Activated T-helper 17 cell treated with anti-CD3 and anti-CD28 coated beads, Interleukin-2, amount 50 U/mL, for 72 hours (primary cell): Measurements from ENCODE around the gene NUP214. TPM values are rescaled to one million over a fixed set of nuclear protein-coding genes. Genes with fewer than 3 reads are reported as not detected.
"Not testable (repeated sequence)": the region's sequence is repeated elsewhere in the genome, so short reads cannot be mapped to it uniquely, and the experiment has no call there.

Experiments used
- ATAC-seq: fragments of 150-1000 bp; cut with Tn5 transposase; replicated peaks from 2 replicates; pipeline ENCODE4 v1.10.0; 2021; ENCODE audit warnings: mild to moderate bottlenecking, moderate library complexity
- H3K27ac Mint-ChIP-seq: one replicate; pipeline ENCODE4 v1.8.0; 2022; ENCODE audit warnings: mixed read lengths
- H3K27me3 Mint-ChIP-seq: one replicate; pipeline ENCODE4 v1.8.0; 2022; ENCODE audit warnings: mixed read lengths
- H3K36me3 Mint-ChIP-seq: one replicate; pipeline ENCODE4 v1.8.0; 2022; ENCODE audit warnings: low read depth, mild to moderate bottlenecking, mixed read lengths
- H3K4me1 Mint-ChIP-seq: one replicate; pipeline ENCODE4 v1.8.0; 2022; ENCODE audit warnings: mixed read lengths
- H3K4me3 Mint-ChIP-seq: one replicate; pipeline ENCODE4 v1.8.0; 2022; ENCODE audit warnings: mild to moderate bottlenecking, mixed read lengths
- H3K9me3 Mint-ChIP-seq: one replicate; pipeline ENCODE4 v1.8.0; 2022; ENCODE audit warnings: mixed read lengths
- total RNA-seq, 2 donors: library from RNA; stranded (reverse); gene quantifications; one replicate each; pipeline ENCODE4 v1.2.3, GENCODE V29; 2022

The NUP214 gene
- total RNA-seq, 2 donors from 2014 or later: 63.8 to 71.8 TPM

DNA sequence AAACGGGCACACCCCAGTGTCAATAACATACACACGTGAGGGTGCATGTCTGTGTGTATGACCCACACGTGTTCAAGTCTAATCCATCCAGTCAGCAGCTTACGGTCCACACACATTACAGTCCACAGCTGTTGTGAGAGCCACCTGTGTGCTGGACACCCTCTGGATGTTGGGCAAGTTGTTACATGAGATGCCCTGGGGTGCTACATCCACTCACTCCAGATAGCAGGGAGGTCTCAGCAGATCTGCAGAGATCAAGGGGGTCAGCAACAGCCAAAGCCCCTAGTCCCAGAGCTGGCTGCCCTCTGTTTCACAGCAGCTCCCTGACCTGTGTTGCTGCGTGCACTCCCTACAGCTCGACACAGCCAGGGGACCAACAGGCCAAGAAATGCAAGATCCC is 33.4 kb upstream of the NUP214 start:
- H3K27ac Mint-ChIP-seq: no peak overlapping the region
- H3K4me1 Mint-ChIP-seq: peaks cover 4% of the 10 kb centered on the region
- no peaks in the 10 kb centered on the region for H3K9me3 Mint-ChIP-seq
- no peaks in the 10 kb centered on the region for H3K36me3 Mint-ChIP-seq
- no peak overlapping the region for H3K4me3 Mint-ChIP-seq
- ATAC-seq: no peak
- peaks cover 17% of the 10 kb centered on the region for H3K27me3 Mint-ChIP-seq

DNA sequence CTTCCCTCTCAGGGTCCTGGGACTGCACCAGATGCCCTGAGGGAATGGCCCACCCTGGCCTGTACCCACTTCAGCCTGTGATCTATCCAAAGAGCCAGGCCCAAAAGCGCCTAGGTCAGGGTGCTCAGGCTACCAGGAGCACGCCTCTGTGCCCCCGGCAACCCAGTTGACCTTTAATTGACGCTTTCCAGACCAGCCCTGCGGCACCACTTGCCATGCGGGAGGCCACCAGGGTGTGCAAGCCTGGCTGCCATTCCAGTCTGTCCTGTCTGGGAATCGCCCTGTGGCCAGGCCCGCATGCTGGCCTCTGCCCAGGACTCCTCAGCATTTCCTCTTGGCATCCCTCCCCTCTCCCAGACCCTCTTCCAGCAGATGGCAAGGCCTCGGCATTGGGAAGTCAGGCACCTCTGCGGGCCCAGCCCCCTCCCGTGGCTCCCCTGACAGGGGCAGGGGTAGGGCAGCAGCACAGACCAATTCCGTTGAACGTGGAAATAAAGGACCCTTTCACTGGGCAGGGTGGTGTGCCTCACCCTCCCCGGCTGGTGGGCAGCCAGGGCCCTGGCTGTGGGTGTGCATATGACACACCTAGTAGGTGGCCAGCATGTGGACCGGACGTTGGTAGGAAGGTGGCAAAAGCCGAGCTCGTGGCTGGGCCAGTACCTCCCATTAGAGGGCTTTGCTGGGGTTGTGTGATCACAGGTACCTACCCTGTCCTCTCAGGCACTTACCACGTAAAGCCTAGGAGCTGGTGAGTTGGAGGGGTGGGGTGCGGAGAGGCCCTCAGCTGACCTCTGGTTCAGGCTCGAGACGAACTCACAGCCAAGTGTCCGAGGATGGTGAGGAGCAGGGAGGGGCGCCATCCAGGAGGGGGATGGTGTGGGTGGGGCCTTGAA is 32.6 kb upstream of the NUP214 start:
- Mint-ChIP-seq H3K27me3 (peaks cover 22% of the 10 kb centered on the region), H3K9me3 (no peaks in the 10 kb centered on the region), H3K4me3 (no peak overlapping the region), H3K4me1 (peaks cover 9% of the 10 kb centered on the region), H3K36me3 (no peaks in the 10 kb centered on the region), H3K27ac (no peak overlapping the region)
- no peak for ATAC-seq

DNA sequence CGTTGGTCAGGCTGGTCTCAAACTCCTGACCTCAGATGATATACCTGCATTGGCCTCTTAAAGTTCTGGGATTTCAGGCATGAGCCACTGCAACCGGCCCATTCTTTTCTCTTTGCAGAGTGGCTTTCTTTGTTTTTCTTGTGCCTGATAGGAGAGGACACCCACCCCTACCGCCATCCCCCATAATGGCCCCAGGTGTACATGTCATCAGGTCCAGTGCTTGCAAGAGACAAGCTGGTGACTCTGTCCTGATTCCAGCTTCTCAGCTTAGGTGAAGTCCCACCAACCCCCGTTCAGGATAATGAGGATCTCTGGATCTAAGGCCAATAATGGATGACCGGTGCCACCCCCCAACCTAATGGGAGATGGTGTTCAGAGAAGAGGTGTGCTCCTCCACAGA is 31.4 kb upstream of the NUP214 start:
- Mint-ChIP-seq H3K4me3 (no peak overlapping the region), H3K4me1 (peaks cover 9% of the 10 kb centered on the region), H3K9me3 (no peaks in the 10 kb centered on the region), H3K27ac (no peak overlapping the region), H3K27me3 (peaks cover 22% of the 10 kb centered on the region), H3K36me3 (no peaks in the 10 kb centered on the region)
- no peak for ATAC-seq

DNA sequence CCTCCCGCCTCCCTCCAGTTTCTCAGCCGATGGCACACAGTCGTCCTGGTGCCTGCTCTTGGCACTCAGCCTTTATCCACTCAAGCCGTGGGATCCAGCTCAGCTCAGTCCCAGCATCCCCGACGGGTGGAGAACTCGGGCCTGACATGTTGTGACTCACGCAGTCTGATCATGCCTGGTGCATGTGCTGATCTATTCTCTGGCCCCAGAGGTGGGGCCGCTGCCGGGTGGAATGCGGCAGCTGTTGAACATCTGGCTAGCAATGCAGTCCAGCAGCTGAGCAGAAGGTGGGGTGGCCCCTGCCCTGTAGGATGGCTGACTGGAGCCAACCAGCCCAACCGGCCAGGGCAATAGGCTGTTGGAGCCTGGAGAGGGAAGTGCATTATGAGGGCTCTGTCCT is 30.8 kb upstream of the NUP214 start:
- H3K27ac Mint-ChIP-seq: no peak overlapping the region
- H3K27me3 Mint-ChIP-seq: peaks cover 22% of the 10 kb centered on the region
- no peak for ATAC-seq
- H3K36me3 Mint-ChIP-seq: no peaks in the 10 kb centered on the region
- H3K9me3 Mint-ChIP-seq: no peaks in the 10 kb centered on the region
- peaks cover 9% of the 10 kb centered on the region for H3K4me1 Mint-ChIP-seq
- no peak overlapping the region for H3K4me3 Mint-ChIP-seq

DNA sequence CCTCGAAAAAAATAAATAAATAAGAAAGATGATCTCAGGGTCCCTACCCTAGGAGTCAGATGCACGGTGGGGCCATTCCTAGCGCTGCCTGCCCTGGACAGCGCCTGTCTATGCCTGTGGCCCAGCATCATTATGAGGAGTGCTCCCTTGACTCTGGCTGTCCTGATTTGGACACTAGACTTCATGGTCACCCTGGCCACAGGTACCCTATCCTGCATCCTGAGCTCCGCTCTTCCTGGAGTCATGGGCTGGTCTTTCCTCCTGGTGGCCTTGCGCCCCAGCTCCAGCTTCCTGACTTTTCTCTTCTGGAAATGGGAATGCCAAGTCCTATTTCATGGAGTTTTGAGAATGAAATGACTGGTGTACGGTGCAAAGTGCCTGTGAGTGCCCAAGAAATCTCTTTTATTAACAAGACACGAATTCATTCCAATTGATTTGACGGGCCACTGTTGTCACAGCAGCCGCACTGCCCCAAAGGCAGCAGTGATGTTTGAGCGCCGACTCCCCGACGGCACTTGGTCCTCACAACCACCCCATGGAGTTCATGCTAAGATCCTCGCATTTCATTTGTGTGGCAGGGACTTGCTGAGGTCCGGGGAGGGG is 29.6 kb upstream of the NUP214 start:
- Mint-ChIP-seq H3K27ac (no peak overlapping the region), H3K4me1 (peaks cover 9% of the 10 kb centered on the region), H3K9me3 (no peaks in the 10 kb centered on the region), H3K36me3 (no peaks in the 10 kb centered on the region), H3K4me3 (peak overlapping the region; percentile 71), H3K27me3 (peaks cover 22% of the 10 kb centered on the region)
- ATAC-seq: no peak

DNA sequence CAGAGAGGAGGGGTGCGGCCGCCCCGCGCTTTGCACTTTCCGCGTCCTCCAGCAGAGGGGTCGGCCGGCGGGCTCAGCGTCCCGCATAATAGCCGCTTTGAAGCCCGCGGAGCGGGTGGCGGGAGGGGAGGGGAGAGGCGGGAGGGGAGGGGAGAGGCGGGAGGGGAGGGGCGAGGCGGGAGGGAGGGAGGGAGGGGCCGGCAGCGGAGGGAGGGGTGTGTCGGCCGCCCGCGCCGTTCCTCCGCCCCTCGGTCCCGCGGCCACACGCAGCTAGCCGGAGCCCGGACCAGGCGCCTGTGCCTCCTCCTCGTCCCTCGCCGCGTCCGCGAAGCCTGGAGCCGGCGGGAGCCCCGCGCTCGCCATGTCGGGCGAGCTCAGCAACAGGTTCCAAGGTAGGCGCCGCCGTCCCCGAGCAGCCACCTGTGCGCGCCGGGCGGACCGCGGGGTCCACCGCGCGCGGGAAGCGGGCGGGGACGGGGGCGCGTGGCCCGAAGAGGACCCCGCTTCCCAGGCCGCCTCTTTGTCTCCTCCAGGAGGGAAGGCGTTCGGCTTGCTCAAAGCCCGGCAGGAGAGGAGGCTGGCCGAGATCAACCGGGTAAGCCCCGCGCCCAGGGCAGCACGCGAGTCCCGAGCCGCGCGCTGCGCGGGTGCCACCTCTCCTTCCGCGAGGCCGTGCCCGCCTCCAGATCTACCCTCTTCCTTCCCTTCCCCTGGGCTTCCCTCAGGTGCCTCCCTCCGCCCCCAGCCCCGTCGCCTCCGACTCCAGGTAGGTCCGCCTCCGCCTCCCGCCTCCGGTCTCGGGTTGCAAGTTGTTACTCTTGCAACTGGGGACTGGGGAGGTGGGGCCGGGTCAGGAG is 28.9 kb upstream of the NUP214 start, which contains the start of gene AIF1L:
Gene AIF1L, plus strand, starts transcription at position 263 of the 857 bp plus-strand sequence. Its CDS starts 99 bp downstream, at position 362.
- Mint-ChIP-seq H3K36me3 (no peaks in the 10 kb centered on the region), H3K4me3 (peak within 1 kb of the TSS; percentile 71), H3K4me1 (peaks cover 9% of the 10 kb centered on the region), H3K9me3 (no peaks in the 10 kb centered on the region), H3K27ac (no peak within 1 kb of the TSS), H3K27me3 (peaks cover 22% of the 10 kb centered on the region)
- peak; percentile 52 for ATAC-seq

DNA sequence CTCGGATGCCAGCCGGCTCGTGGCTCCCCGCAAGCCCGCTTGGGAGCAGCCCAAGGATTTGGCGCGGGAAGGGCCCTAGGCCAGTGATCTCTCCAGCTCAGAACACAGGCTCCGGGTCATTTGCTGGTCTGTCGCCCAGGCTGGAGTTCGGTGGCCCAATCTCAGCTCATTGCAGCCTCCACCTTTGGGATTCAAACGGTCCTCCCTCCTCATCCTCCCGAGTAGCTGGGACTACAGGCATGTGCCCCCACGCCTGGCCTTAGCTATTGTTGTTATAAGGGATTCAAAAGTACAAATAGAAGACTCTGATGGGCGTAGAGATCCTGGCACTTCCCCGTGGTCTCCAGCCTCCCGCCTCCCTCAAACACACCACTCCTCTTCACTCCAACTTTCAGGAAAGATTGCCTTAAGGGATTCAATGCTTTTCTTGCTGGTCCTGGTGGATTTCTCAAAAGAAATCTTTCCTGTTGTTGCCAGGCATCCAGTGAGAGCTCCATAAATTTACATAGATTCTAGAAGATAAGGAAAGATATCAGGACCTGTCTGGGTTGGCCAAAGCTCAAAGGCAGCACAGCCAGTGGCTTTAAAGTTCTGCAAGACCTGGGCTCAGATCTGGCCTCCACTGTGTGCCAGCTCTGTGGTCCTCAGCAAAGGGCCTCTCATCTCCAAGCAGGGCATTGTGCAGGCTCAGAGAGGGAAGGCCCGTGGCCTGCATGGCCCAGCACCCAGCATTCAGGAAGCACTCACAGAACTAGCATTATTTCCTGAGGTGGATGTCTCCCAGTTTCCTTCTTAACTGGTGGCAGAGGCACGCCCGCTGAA is 28.0 kb upstream of the NUP214 start:
- no peak for ATAC-seq
- Mint-ChIP-seq H3K36me3 (no peaks in the 10 kb centered on the region), H3K27me3 (peaks cover 22% of the 10 kb centered on the region), H3K4me3 (peak overlapping the region; percentile 63), H3K9me3 (no peaks in the 10 kb centered on the region), H3K27ac (no peak overlapping the region), H3K4me1 (peaks cover 9% of the 10 kb centered on the region)

DNA sequence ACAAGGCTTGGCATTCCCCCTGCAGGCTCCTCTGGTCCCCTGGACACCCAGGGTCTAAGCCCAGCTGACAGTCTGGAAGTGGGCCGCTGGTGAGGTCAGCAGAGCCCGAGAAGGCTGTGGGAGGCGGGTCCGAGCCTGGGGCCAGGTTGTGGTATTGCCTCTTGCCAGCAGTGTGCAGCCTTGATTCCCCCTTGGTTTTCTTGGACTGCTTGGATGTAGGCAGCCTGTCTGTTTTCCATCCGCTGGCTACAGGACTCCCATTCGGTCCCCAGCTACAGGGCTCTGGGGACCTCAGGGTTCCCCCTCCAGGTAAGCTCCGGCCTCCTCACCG is 27.5 kb upstream of the NUP214 start:
- Mint-ChIP-seq H3K27me3 (peaks cover 22% of the 10 kb centered on the region), H3K4me1 (peaks cover 9% of the 10 kb centered on the region), H3K36me3 (no peaks in the 10 kb centered on the region), H3K4me3 (no peak overlapping the region), H3K9me3 (no peaks in the 10 kb centered on the region), H3K27ac (no peak overlapping the region)
- ATAC-seq: no peak

DNA sequence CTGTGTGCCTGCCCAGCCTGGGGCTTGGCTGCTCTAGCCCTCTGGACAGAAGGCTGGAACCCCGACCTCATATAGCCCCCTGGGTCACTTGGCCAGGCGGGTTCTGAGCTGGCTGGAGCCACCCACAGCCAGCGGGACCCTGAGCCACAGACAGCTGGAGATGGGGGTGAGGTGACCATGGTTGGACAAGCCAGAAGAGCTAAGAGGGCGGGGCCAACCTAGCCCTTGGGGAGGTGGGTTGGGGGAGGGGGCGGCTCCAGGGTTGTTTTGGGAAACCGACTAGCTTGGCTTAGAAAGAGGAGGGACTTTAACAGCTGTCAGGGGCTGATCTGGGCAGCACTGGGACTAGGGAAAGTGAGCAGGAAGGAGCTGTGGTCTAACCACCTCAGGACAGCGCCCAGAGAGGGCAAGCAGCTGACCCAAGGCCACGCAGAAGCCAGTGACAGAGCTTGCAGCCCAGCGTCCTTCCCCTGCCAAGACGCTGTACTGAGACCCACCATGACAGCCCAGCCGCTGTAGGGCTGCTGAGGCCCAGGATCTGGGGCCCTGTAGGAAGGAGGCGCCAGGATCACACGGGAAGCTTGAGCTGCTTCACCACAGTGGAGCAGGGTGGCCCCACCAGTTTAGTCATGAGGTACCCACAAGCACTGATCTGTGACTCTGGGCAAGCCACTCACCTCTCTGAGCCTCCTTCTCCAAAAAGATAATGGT is 26.8 kb upstream of the NUP214 start:
- H3K4me1 Mint-ChIP-seq: peaks cover 9% of the 10 kb centered on the region
- H3K4me3 Mint-ChIP-seq: no peak overlapping the region
- H3K9me3 Mint-ChIP-seq: no peaks in the 10 kb centered on the region
- H3K36me3 Mint-ChIP-seq: no peaks in the 10 kb centered on the region
- ATAC-seq: no peak
- no peak overlapping the region for H3K27ac Mint-ChIP-seq
- H3K27me3 Mint-ChIP-seq: peaks cover 22% of the 10 kb centered on the region

GRCh38 chr9:131099102-131099606 is 26.2 kb upstream of the NUP214 start:
- H3K9me3 Mint-ChIP-seq: no peaks in the 10 kb centered on the region
- no peaks in the 10 kb centered on the region for H3K36me3 Mint-ChIP-seq
- peaks cover 21% of the 10 kb centered on the region for H3K27me3 Mint-ChIP-seq
- peaks cover 9% of the 10 kb centered on the region for H3K4me1 Mint-ChIP-seq
- H3K27ac Mint-ChIP-seq: no peak overlapping the region
- no peak overlapping the region for H3K4me3 Mint-ChIP-seq
- no peak for ATAC-seq

DNA sequence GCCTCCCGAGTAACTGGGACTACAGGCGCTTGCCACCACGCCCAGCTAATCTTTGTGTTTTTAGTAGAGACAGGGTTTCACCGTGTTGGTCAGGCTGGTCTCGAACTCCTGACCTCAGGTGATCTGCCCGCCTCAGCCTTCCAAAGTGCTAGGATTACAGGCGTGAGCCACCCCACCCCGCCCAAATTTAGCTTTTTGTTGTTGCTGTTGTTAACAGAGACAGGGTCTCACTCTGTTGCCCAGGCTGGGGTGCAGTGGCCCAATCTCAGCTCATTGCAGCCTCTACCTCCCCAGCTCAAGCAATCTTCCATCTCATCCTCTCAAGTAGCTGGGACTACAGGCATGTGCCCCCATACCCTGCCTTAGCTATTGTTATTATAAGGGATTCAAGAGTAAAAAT is 25.5 kb upstream of the NUP214 start:
- H3K27me3 Mint-ChIP-seq: peaks cover 15% of the 10 kb centered on the region
- not testable (repeated sequence) for H3K4me1 Mint-ChIP-seq, H3K36me3 Mint-ChIP-seq, H3K4me3 Mint-ChIP-seq, H3K9me3 Mint-ChIP-seq, ATAC-seq, H3K27ac Mint-ChIP-seq

- no peak overlapping the region for H3K27ac Mint-ChIP-seq
- ATAC-seq: no peak
- H3K27me3 Mint-ChIP-seq: peaks cover 11% of the 10 kb centered on the region
- H3K4me3 Mint-ChIP-seq: no peak overlapping the region
- H3K36me3 Mint-ChIP-seq: no peaks in the 10 kb centered on the region
- peaks cover 9% of the 10 kb centered on the region for H3K4me1 Mint-ChIP-seq
- H3K9me3 Mint-ChIP-seq: no peaks in the 10 kb centered on the region
These were observed 24.9 kb upstream of the NUP214 start for GRCh38 chr9:131100445-131100844.

DNA sequence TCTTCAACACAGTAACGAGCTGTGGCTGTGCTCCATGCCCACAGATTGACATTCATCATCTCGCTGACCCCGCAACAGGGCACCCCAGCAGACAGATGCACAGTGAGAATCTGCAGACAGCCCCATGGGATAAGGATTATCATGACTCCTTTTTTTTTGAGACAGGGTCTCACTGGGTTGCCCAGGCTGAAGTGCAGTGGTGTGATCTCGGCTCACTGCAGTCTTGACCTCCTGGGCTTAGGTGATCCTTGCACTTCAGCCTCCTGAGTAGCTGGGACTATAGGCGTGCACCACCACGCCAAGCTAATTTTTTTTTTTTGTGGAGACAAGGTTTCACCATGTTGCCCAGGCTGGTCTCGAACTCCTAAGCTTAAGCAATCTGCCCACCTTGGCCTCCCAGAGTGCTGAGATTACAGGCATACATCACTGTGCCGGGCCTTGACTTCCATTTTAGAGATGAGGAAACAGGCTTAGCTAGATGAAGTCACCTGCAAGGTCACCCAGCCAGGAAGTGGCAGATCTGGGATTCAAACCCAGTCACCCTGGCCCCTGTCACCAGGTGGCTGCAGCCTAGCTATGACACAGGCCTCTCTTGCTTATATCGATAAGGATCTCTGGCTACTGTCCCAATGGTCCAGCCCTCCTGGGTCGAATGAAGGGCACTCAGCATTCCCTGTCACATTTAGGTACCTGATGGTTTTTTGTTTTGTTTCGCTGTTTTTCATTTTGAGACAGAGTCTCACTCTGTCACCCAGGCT is 24.0 kb upstream of the NUP214 start:
- H3K4me3 Mint-ChIP-seq: no peak overlapping the region
- no peaks in the 10 kb centered on the region for H3K36me3 Mint-ChIP-seq
- ATAC-seq: no peak
- no peaks in the 10 kb centered on the region for H3K9me3 Mint-ChIP-seq
- peaks cover 10% of the 10 kb centered on the region for H3K27me3 Mint-ChIP-seq
- H3K4me1 Mint-ChIP-seq: peaks cover 5% of the 10 kb centered on the region
- no peak overlapping the region for H3K27ac Mint-ChIP-seq
